Measurements from ENCODE around the gene SMARCA1.

DNA sequence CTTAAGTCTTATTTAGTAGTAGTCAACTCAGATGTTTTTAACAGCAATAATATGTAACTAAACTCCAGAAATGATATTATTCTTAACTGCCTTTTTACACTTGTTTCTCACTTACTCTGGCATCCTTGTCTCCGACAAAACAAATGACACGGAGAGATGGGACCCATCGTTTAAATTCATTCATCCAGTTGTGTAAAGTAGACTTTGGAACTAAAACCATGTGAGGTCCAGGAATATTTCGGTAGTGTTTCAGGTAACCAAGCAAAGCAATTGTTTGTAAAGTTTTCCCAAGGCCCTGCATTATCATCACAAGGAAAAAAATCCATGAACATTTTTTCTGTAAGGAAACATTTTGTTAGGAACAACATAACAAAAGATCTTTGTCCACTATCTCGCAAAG is 11.6 kb downstream of the SMARCA1 start:
- TF ChIP-seq, protein P1, sequence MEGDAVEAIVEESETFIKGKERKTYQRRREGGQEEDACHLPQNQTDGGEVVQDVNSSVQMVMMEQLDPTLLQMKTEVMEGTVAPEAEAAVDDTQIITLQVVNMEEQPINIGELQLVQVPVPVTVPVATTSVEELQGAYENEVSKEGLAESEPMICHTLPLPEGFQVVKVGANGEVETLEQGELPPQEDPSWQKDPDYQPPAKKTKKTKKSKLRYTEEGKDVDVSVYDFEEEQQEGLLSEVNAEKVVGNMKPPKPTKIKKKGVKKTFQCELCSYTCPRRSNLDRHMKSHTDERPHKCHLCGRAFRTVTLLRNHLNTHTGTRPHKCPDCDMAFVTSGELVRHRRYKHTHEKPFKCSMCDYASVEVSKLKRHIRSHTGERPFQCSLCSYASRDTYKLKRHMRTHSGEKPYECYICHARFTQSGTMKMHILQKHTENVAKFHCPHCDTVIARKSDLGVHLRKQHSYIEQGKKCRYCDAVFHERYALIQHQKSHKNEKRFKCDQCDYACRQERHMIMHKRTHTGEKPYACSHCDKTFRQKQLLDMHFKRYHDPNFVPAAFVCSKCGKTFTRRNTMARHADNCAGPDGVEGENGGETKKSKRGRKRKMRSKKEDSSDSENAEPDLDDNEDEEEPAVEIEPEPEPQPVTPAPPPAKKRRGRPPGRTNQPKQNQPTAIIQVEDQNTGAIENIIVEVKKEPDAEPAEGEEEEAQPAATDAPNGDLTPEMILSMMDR (IDR thresholded peaks at IDR 0.05) = no peak
- TF ChIP-seq POLR2A (IDR thresholded peaks at IDR 0.05) = no peak
